ENCODE data around the gene DDX28. TPM values are rescaled to one million over a fixed set of nuclear protein-coding genes. Genes with fewer than 3 reads are reported as not detected.

DDX28 gene
- total and polyA plus RNA-seq, 9 of the 15 experiments (the other 6 are each of a cell fraction or from before 2014, with no cell fraction given): 2.8 to 24.5 (median 15.9) TPM

GRCh38 chr16:67989322-67990017, 33.6 kb downstream of the DDX28 start:
- no TSS peak for BruUV-seq (replicated peaks)
- 47% methylated on average over 8 of the region's 8 CpGs for WGBS (ENCODE audit: insufficient coverage, low coverage, missing lambda C conversion rate)
- in situ Hi-C loops (cut with MboI): loop anchor here (10.0 kb wide), 1 partner anchor 325 kb away; the partner anchor contains the start of genes PRMT7 and SLC7A6OS
- no peak overlapping the region for H3K4me2 ChIP-seq (ENCODE audit: insufficient read depth, low read length)
- H3K9ac ChIP-seq (ENCODE audit: insufficient read depth in 1 of 2, low read depth in 2 of 2, low read length in 2 of 2): peak overlapping the region in 1 of 2 experiments; percentile 31; a peak in 1 of 4 replicates
- FAIRE-seq (no peak), DNase-seq (ENCODE audit: extremely low read depth in 1 of 4, low spot score in 3 of 4) (no peak), ATAC-seq (no peak)
- TF ChIP-seq ZBTB1 (CRISPR knock-in tag; IDR thresholded peaks at IDR 0.05; ENCODE audit: borderline replicate concordance, low read depth) (no peak), ZBTB5 (IDR thresholded peaks at IDR 0.05) (no peak), ZKSCAN8 (CRISPR knock-in tag; IDR thresholded peaks at IDR 0.05) (no peak), AFF1 (IDR thresholded peaks at IDR 0.05; ENCODE audit: low read depth in 1 of 2, partially characterized antibody in 2 of 2) (no peak), TAF15 (IDR thresholded peaks at IDR 0.05; ENCODE audit: low read depth, low read length) (no peak), ZNF165 (CRISPR knock-in tag; IDR thresholded peaks at IDR 0.05; ENCODE audit: borderline replicate concordance) (no peak), ZNF124 (CRISPR knock-in tag; IDR thresholded peaks at IDR 0.05) (no peak), EWSR1 (IDR thresholded peaks at IDR 0.05; ENCODE audit: borderline replicate concordance, low read depth, partially characterized antibody) (no peak)
- no peaks in the 10 kb centered on the region for H3K36me3 ChIP-seq (ENCODE audit: control insufficient read depth, insufficient read depth, low read length)
- H3K27me3 ChIP-seq (ENCODE audit: control insufficient read depth in 2 of 2, insufficient read depth in 2 of 2, low read length in 2 of 2): no peaks in the 10 kb centered on the region
- H3K79me2 ChIP-seq (ENCODE audit: control insufficient read depth, insufficient read depth, low read length): no peaks in the 10 kb centered on the region
- no peaks in the 10 kb centered on the region for H4K20me1 ChIP-seq (replicated peaks; ENCODE audit: control insufficient read depth, insufficient read depth, low read length)
- no peaks in the 10 kb centered on the region for H3K9me1 ChIP-seq (ENCODE audit: control insufficient read depth, insufficient read depth, low read length)
- H3K27ac ChIP-seq (ENCODE audit: extremely low read depth, low read depth, low read length): no peak overlapping the region
- ChIA-PET POLR2A (interaction anchor here (0.6 to 1.9 kb wide), 5 partner anchors 33 to 232 kb away, joined by 3 to 4 read pairs (median 3); partner anchors contain the start of genes DDX28 and DUS2), CTCF (ENCODE audit: low intra/inter-chr PET ratio) (no interaction called here)
- no peaks in the 10 kb centered on the region for H3K9me3 ChIP-seq (replicated peaks; ENCODE audit: control insufficient read depth, insufficient read depth, low read depth, low read length)
- no peak overlapping the region; the same call in 1 of the 2 replicates for H2AFZ ChIP-seq (ENCODE audit: low read depth, low read length)
- intact Hi-C loops (cut with micrococcal nuclease): no loop called here
- peaks cover 25 to 32% of the 10 kb centered on the region in 2 experiments for H3K4me1 ChIP-seq (replicated peaks in 1 of 2; ENCODE audit: control insufficient read depth in 2 of 2, insufficient read depth in 2 of 2, low read length in 2 of 2)
- no peak overlapping the region for H3K4me3 ChIP-seq

Data from K562 (cell line).